K562 (cell line): ENCODE data around the gene BEST4. TPM values are rescaled to one million over a fixed set of nuclear protein-coding genes. Genes with fewer than 3 reads are reported as not detected.

ENCODE experiments used
- CEBPB ChIP-seq: fragments of 450-650 bp; IDR thresholded peaks from 2 replicates; pipeline ENCODE4 v1.6.1; 2016; ENCODE audit warnings: missing genetic modification characterization, missing compliant biosample characterization
- DPF2 ChIP-seq: fragments of 450-650 bp; IDR thresholded peaks from 2 replicates; pipeline ENCODE4 v1.6.1; 2016
- ELF4 ChIP-seq: fragments of 450-650 bp; formaldehyde crosslinking; IDR thresholded peaks from 2 replicates; pipeline ENCODE4 v1.4.0; 2022; ENCODE audit warnings: missing genetic modification characterization
- ESRRA ChIP-seq: fragments of 450-650 bp; IDR thresholded peaks from 2 replicates; pipeline ENCODE4 v1.6.1; 2014; ENCODE audit warnings: low read depth, mild to moderate bottlenecking, moderate library complexity, borderline replicate concordance
- GATAD2B ChIP-seq: fragments of 450-650 bp; IDR thresholded peaks from 2 replicates; pipeline ENCODE4 v1.6.1; 2017; ENCODE audit warnings: mild to moderate bottlenecking, borderline replicate concordance
- MAFK ChIP-seq: IDR thresholded peaks from 2 replicates; pipeline ENCODE4 v1.6.1; 2011; ENCODE audit warnings: low read length, improper control_type of control experiment
- NBN ChIP-seq: fragments of 450-650 bp; IDR thresholded peaks from 2 replicates; pipeline ENCODE4 v1.6.1; 2016; ENCODE audit warnings: low read depth, mild to moderate bottlenecking
- PCBP1 ChIP-seq: fragments of 200-400 bp; formaldehyde crosslinking; IDR thresholded peaks from 2 replicates; pipeline ENCODE4 v1.6.1; 2018; ENCODE audit warnings: mild to moderate bottlenecking, low read depth, low read length; ENCODE audit not compliant: poor library complexity, severe bottlenecking
- SLC30A9 ChIP-seq: fragments of 250-450 bp; sonication (Bioruptor Pico); IDR thresholded peaks from 2 replicates; pipeline ENCODE4 v1.8.0; 2022; ENCODE audit warnings: mild to moderate bottlenecking, moderate library complexity
- SMAD3 ChIP-seq: fragments of 450-650 bp; formaldehyde crosslinking; conservative IDR thresholded peaks from 2 replicates; pipeline ENCODE4 v1.4.0; 2020; ENCODE audit warnings: mild to moderate bottlenecking
- TBL1XR1 ChIP-seq, 2 experiments: IDR thresholded peaks; 2 replicates each; pipeline ENCODE4 v1.6.1; 2012; ENCODE audit warnings: improper control_type of control experiment in 2 of 2, low read length in 2 of 2, mild to moderate bottlenecking in 1 of 2
- THRAP3 ChIP-seq: fragments of 450-650 bp; IDR thresholded peaks from 2 replicates; pipeline ENCODE4 v1.6.1; 2016; ENCODE audit warnings: mild to moderate bottlenecking, inconsistent platforms, borderline replicate concordance
- TRIM28 ChIP-seq: fragments of 450-650 bp; IDR thresholded peaks from 2 replicates; pipeline ENCODE4 v1.6.1; 2017
- ZNF318 ChIP-seq, 2 experiments: fragments of 450-650 bp; IDR thresholded peaks; 2 replicates each; pipeline ENCODE4 v1.6.1; 2016; ENCODE audit warnings: mild to moderate bottlenecking in 2 of 2, borderline replicate concordance in 1 of 2, low read depth in 1 of 2, moderate library complexity in 1 of 2
- ZNF444 ChIP-seq: fragments of 250-450 bp; sonication (Bioruptor Pico); IDR thresholded peaks from 2 replicates; pipeline ENCODE4 v1.4.0; 2020; ENCODE audit warnings: mild to moderate bottlenecking, moderate library complexity
- ZNF740 ChIP-seq, 3 experiments: fragments of 200-800 bp in 1 of 3; sonication (Bioruptor generic) in 1 of 3; sonication (generic) in 1 of 3; formaldehyde crosslinking in 1 of 3; IDR thresholded peaks; 2 replicates each; pipeline versions ENCODE4 v1.6.1 to v1.8.0; 2016 to 2022; ENCODE audit warnings: mild to moderate bottlenecking in 2 of 3, missing compliant biosample characterization in 2 of 3, missing genetic modification characterization in 2 of 3, missing genetic modification reagents in 1 of 3
- ZNF766 ChIP-seq: fragments of 200-800 bp; sonication (Bioruptor generic); conservative IDR thresholded peaks from 2 replicates; pipeline ENCODE4 v1.6.1; 2016; ENCODE audit warnings: missing genetic modification characterization, missing compliant biosample characterization
- polyA plus RNA-seq, 8 experiments: library from polyadenylated mRNA; depleted of rRNA in 4 of 8; stranded (reverse) in 5 of 8; unstranded in 3 of 8; fragments of >200 nt; fragmentation: Nextera tagmentation in 2 of 8; fragmentation: Illumina TruSeq in 1 of 8; extraction: Ambion mirVana in 2 of 8; extraction: Trizol in 1 of 8; gene quantifications; 2 replicates each; pipeline versions ENCODE4 v1.2.1 to v1.2.3, GENCODE V29; 2011 to 2014; ENCODE audit warnings: inconsistent platforms in 1 of 8, missing spikeins in 1 of 8
- total RNA-seq, 7 experiments: library from RNA; depleted of rRNA in 6 of 7; stranded (reverse); fragments of >200 nt in 6 of 7; fragmentation: Illumina TruSeq in 2 of 7; extraction: Trizol in 2 of 7; gene quantifications; 2 replicates each; pipeline versions ENCODE4 v1.2.1 to v1.2.3, GENCODE V29; 2011 to 2021; ENCODE audit warnings: low replicate concordance in 1 of 7
- TF ChIP-seq, protein P1 (sequence below), 2 experiments: fragments of 250-450 bp in 1 of 2; fragments of 450-650 bp in 1 of 2; sonication (Bioruptor Pico) in 1 of 2; IDR thresholded peaks; 2 replicates each; pipeline versions ENCODE4 v1.6.1 to v1.8.0; 2016 to 2021; ENCODE audit warnings: mild to moderate bottlenecking in 2 of 2, moderate library complexity in 2 of 2, missing compliant biosample characterization in 1 of 2, missing genetic modification characterization in 1 of 2

The BEST4 gene
- total and polyA plus RNA-seq, 9 of the 15 experiments (the other 6 are each of a cell fraction or from before 2014, with no cell fraction given): 0.07 to 0.11 TPM; not detected in 7

GRCh38 chr1:44801491-44802305 is 13.7 kb upstream of the BEST4 start (continued):
- TF ChIP-seq SLC30A9 (CRISPR knock-in tag) (no peak), ZNF766 (CRISPR knock-in tag) (no peak), TRIM28 (no peak), ELF4 (CRISPR knock-in tag) (peak; percentile 41; the same call in 1 of the 2 replicates), PCBP1 (no peak), ZNF444 (CRISPR knock-in tag) (no peak), ZNF318 (IDR thresholded peaks at IDR 0.05; ENCODE audit: borderline replicate concordance in 1 of 2, low read depth in 1 of 2) (no peak), NBN (no peak), CEBPB (tag) (no peak), GATAD2B (no peak), ZNF740 (CRISPR knock-in tag; IDR thresholded peaks at IDR 0.05) (no peak), ZNF740 (tag; IDR thresholded peaks at IDR 0.05) (no peak), SMAD3 (CRISPR knock-in tag) (no peak), TBL1XR1 (IDR thresholded peaks at IDR 0.05; ENCODE audit: low read length in 2 of 2) (no peak), THRAP3 (0 out of 2 replicates have a peak, but pooled peaks have one; percentile 28), MAFK (no peak), ESRRA (no peak), DPF2 (peak; percentile 65)
- TF ChIP-seq, protein P1, sequence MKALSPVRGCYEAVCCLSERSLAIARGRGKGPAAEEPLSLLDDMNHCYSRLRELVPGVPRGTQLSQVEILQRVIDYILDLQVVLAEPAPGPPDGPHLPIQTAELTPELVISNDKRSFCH (CRISPR knock-in tag; IDR thresholded peaks at IDR 0.05): no peak
- TF ChIP-seq, protein P1 (tag; IDR thresholded peaks at IDR 0.05): 0 out of 2 replicates have a peak, but pooled peaks have one; percentile 25
